IPS-20b (cell line): ENCODE results near the gene LANCL1.
"Not testable (repeated sequence)": the region's sequence is repeated elsewhere in the genome, so short reads cannot be mapped to it uniquely, and the experiment has no call there.

ENCODE experiments used
- H3K27ac ChIP-seq: one replicate; pipeline ENCODE4 v1.5.1; 2013; ENCODE audit warnings: low read length
- H3K27me3 ChIP-seq: 2 replicates; pipeline ENCODE4 v1.6.1; 2013; ENCODE audit warnings: mild to moderate bottlenecking, low read length, inconsistent platforms; ENCODE audit not compliant: insufficient read depth
- H3K36me3 ChIP-seq: 2 replicates; pipeline ENCODE4 v1.6.1; 2013; ENCODE audit warnings: low read depth, mild to moderate bottlenecking, inconsistent platforms, low read length, moderate library complexity; ENCODE audit not compliant: insufficient read depth
- H3K4me1 ChIP-seq: 2 replicates; pipeline ENCODE4 v1.6.1; 2013; ENCODE audit warnings: mild to moderate bottlenecking, control low read depth, inconsistent platforms, low read length, moderate library complexity; ENCODE audit not compliant: insufficient read depth
- H3K4me3 ChIP-seq: 2 replicates; pipeline ENCODE4 v1.5.1; 2013; ENCODE audit warnings: mild to moderate bottlenecking, low read length, inconsistent platforms
- H3K9ac ChIP-seq: 2 replicates; pipeline ENCODE4 v1.6.1; 2013; ENCODE audit warnings: low read depth, mild to moderate bottlenecking, inconsistent platforms, low read length, moderate library complexity
- H3K9me3 ChIP-seq: 2 replicates; pipeline ENCODE4 v1.6.1; 2013; ENCODE audit warnings: mild to moderate bottlenecking, low read depth, low read length, inconsistent platforms; ENCODE audit not compliant: insufficient read depth

The LANCL1 gene

GRCh38 chr2:210456571-210456970 is 20.0 kb downstream of the LANCL1 start:
- Histone ChIP-seq H3K27ac (no peak overlapping the region), H3K36me3 (peaks cover 67% of the 10 kb centered on the region)

GRCh38 chr2:210454336-210454735 is 22.2 kb downstream of the LANCL1 start:
- Histone ChIP-seq H3K4me3 (no peak overlapping the region), H3K36me3 (peaks cover 68% of the 10 kb centered on the region), H3K27ac (no peak overlapping the region), H3K4me1 (no peaks in the 10 kb centered on the region), H3K9ac (no peak overlapping the region), H3K27me3 (no peaks in the 10 kb centered on the region), H3K9me3 (no peaks in the 10 kb centered on the region)

More at GRCh38 chr2:210456571-210456970, 20.0 kb downstream of the LANCL1 start:
- Histone ChIP-seq H3K9me3 (no peaks in the 10 kb centered on the region), H3K4me3 (no peak overlapping the region), H3K27me3 (no peaks in the 10 kb centered on the region), H3K9ac (no peak overlapping the region), H3K4me1 (no peaks in the 10 kb centered on the region)

GRCh38 chr2:210452194-210452593 is 24.4 kb downstream of the LANCL1 start:
- Histone ChIP-seq H3K9me3 (no peaks in the 10 kb centered on the region), H3K4me1 (no peaks in the 10 kb centered on the region), H3K9ac (no peak overlapping the region), H3K27me3 (no peaks in the 10 kb centered on the region), H3K4me3 (no peak overlapping the region), H3K36me3 (peaks cover 53% of the 10 kb centered on the region), H3K27ac (no peak overlapping the region)

GRCh38 chr2:210450942-210451341 is 25.6 kb downstream of the LANCL1 start:
- H3K9ac ChIP-seq, H3K4me3 ChIP-seq, H3K9me3 ChIP-seq, H3K27me3 ChIP-seq, H3K4me1 ChIP-seq, H3K27ac ChIP-seq: not testable (repeated sequence)
- peaks cover 42% of the 10 kb centered on the region for H3K36me3 ChIP-seq

GRCh38 chr2:210445732-210446131 is 30.8 kb downstream of the LANCL1 start:
- no peak overlapping the region for H3K27ac ChIP-seq
- peaks cover 16% of the 10 kb centered on the region; the same call in 1 of the 2 replicates for H3K4me1 ChIP-seq
- no peak overlapping the region for H3K4me3 ChIP-seq
- no peak overlapping the region for H3K9ac ChIP-seq
- H3K27me3 ChIP-seq: peaks cover 6% of the 10 kb centered on the region; the same call in 1 of the 2 replicates
- peaks cover 14% of the 10 kb centered on the region; the same call in 1 of the 2 replicates for H3K36me3 ChIP-seq
- no peaks in the 10 kb centered on the region for H3K9me3 ChIP-seq

GRCh38 chr2:210445116-210445707 is 31.3 kb downstream of the LANCL1 start:
- Histone ChIP-seq H3K27ac (no peak overlapping the region), H3K4me1 (peaks cover 16% of the 10 kb centered on the region; the same call in 1 of the 2 replicates), H3K27me3 (peaks cover 6% of the 10 kb centered on the region; the same call in 1 of the 2 replicates), H3K9ac (no peak overlapping the region), H3K4me3 (no peak overlapping the region), H3K36me3 (peaks cover 20% of the 10 kb centered on the region; the same call in 1 of the 2 replicates), H3K9me3 (no peaks in the 10 kb centered on the region)

- Histone ChIP-seq H3K27me3 (peaks cover 6% of the 10 kb centered on the region; the same call in 1 of the 2 replicates), H3K36me3 (peaks cover 37% of the 10 kb centered on the region; the same call in 1 of the 2 replicates), H3K27ac (no peak overlapping the region), H3K9me3 (no peaks in the 10 kb centered on the region), H3K4me3 (no peak overlapping the region; the same call in 1 of the 2 replicates), H3K9ac (no peak overlapping the region), H3K4me1 (peaks cover 16% of the 10 kb centered on the region; the same call in 1 of the 2 replicates)
Measured at GRCh38 chr2:210443527-210443926, 33.0 kb downstream of the LANCL1 start.

GRCh38 chr2:210442878-210443277 is 33.7 kb downstream of the LANCL1 start:
- peaks cover 16% of the 10 kb centered on the region; the same call in 1 of the 2 replicates for H3K4me1 ChIP-seq
- no peak overlapping the region for H3K9ac ChIP-seq
- H3K9me3 ChIP-seq: no peaks in the 10 kb centered on the region
- H3K4me3 ChIP-seq: no peak overlapping the region; the same call in 1 of the 2 replicates
- H3K27ac ChIP-seq: no peak overlapping the region
- H3K27me3 ChIP-seq: peaks cover 6% of the 10 kb centered on the region; the same call in 1 of the 2 replicates
- H3K36me3 ChIP-seq: peaks cover 38% of the 10 kb centered on the region; the same call in 1 of the 2 replicates

- Histone ChIP-seq H3K27ac (no peak overlapping the region), H3K36me3 (peaks cover 38% of the 10 kb centered on the region; the same call in 1 of the 2 replicates), H3K27me3 (peaks cover 6% of the 10 kb centered on the region; the same call in 1 of the 2 replicates), H3K9ac (no peak overlapping the region), H3K4me1 (peaks cover 16% of the 10 kb centered on the region; the same call in 1 of the 2 replicates), H3K4me3 (no peak overlapping the region), H3K9me3 (no peaks in the 10 kb centered on the region)
Measured at GRCh38 chr2:210442457-210442856, 34.1 kb downstream of the LANCL1 start.

GRCh38 chr2:210440206-210440605 is 36.4 kb downstream of the LANCL1 start:
- Histone ChIP-seq H3K36me3 (peaks cover 59% of the 10 kb centered on the region), H3K4me1 (peaks cover 16% of the 10 kb centered on the region; the same call in 1 of the 2 replicates), H3K4me3 (no peak overlapping the region), H3K27ac (no peak overlapping the region), H3K9me3 (no peaks in the 10 kb centered on the region), H3K27me3 (peaks cover 6% of the 10 kb centered on the region; the same call in 1 of the 2 replicates), H3K9ac (no peak overlapping the region)

GRCh38 chr2:210435439-210435838 is 41.1 kb downstream of the LANCL1 start:
- no peak overlapping the region for H3K9ac ChIP-seq
- no peak overlapping the region for H3K4me3 ChIP-seq
- no peak overlapping the region for H3K27ac ChIP-seq
- no peaks in the 10 kb centered on the region for H3K4me1 ChIP-seq
- H3K9me3 ChIP-seq: no peaks in the 10 kb centered on the region
- H3K27me3 ChIP-seq: no peaks in the 10 kb centered on the region
- peaks cover 78% of the 10 kb centered on the region for H3K36me3 ChIP-seq

- Histone ChIP-seq H3K27ac (no peak overlapping the region), H3K9ac (no peak overlapping the region), H3K4me1 (no peaks in the 10 kb centered on the region), H3K36me3 (peaks cover 68% of the 10 kb centered on the region), H3K9me3 (peaks cover 8% of the 10 kb centered on the region), H3K27me3 (no peaks in the 10 kb centered on the region), H3K4me3 (no peak overlapping the region)
Measured at GRCh38 chr2:210432633-210433032, 43.9 kb downstream of the LANCL1 start.
